GM12891 (cell line): ENCODE measurements around the gene ANHX.

Experiments used
- PAX5 ChIP-seq: IDR thresholded peaks from 2 replicates; pipeline ENCODE4 v1.6.1; 2011; ENCODE audit warnings: low read length, moderate library complexity, mild to moderate bottlenecking; ENCODE audit not compliant: insufficient read depth, severe bottlenecking
- POLR2A ChIP-seq: IDR thresholded peaks from 2 replicates; pipeline ENCODE4 v1.6.1; 2011; ENCODE audit warnings: low read depth, low read length, control low read depth
- POLR2AphosphoS5 ChIP-seq: IDR thresholded peaks from 2 replicates; pipeline ENCODE4 v1.6.1; 2011; ENCODE audit warnings: low read depth, low read length, control low read depth
- TAF1 ChIP-seq: IDR thresholded peaks from 2 replicates; pipeline ENCODE4 v1.6.1; 2011; ENCODE audit warnings: low read depth, low read length, control low read depth

GRCh38 chr12:133236144-133236543, 467 bp upstream of the ANHX start:
- TF ChIP-seq POLR2A (no peak), POLR2AphosphoS5 (no peak), TAF1 (no peak), PAX5 (no peak)
